ENCODE measurements around the gene FANK1. TPM values are rescaled to one million over a fixed set of nuclear protein-coding genes. Genes with fewer than 3 reads are reported as not detected.

FANK1 gene
- polyA plus RNA-seq, 1 donor from 2014 or later = 3.1 TPM

- H3K36me3 ChIP-seq (ENCODE audit: insufficient read depth, low read length) = no peaks in the 10 kb centered on the region
- no peaks in the 10 kb centered on the region for H4K20me1 ChIP-seq (ENCODE audit: insufficient read depth)
- H3K9me2 ChIP-seq (ENCODE audit: insufficient read depth, low read length) = no peaks in the 10 kb centered on the region
- no peak overlapping the region for H3K4me3 ChIP-seq (ENCODE audit: low read length)
- H3K9me3 ChIP-seq (ENCODE audit: low read length) = no peaks in the 10 kb centered on the region
- H3F3A ChIP-seq (ENCODE audit: insufficient read depth, low read length, poor library complexity, severe bottlenecking) = no peaks in the 10 kb centered on the region
- H3K27me3 ChIP-seq (ENCODE audit: insufficient read depth, low read depth, low read length) = no peaks in the 10 kb centered on the region
- TF ChIP-seq TAF1 (IDR thresholded peaks at IDR 0.05; ENCODE audit: low read depth) (no peak), RAD21 (conservative IDR thresholded peaks at IDR 0.05) (no peak), POLR2AphosphoS5 (IDR thresholded peaks at IDR 0.05) (no peak), EZH2 (IDR thresholded peaks at IDR 0.05; ENCODE audit: borderline replicate concordance, insufficient read depth, low read length, poor library complexity, severe bottlenecking) (no peak)
- H3K4me2 ChIP-seq (ENCODE audit: low read length) = no peak overlapping the region
- H3K27ac ChIP-seq (ENCODE audit: low read length) = no peak overlapping the region
- H3K79me2 ChIP-seq (replicated peaks; ENCODE audit: insufficient read depth, low read length) = no peaks in the 10 kb centered on the region
- no peak overlapping the region for H3K9ac ChIP-seq (ENCODE audit: low read length)
- no peak overlapping the region for H2AFZ ChIP-seq (ENCODE audit: low read depth, low read length)
Observed at GRCh38 chr10:126014309-126014708, 117.9 kb downstream of the FANK1 start.

DNA sequence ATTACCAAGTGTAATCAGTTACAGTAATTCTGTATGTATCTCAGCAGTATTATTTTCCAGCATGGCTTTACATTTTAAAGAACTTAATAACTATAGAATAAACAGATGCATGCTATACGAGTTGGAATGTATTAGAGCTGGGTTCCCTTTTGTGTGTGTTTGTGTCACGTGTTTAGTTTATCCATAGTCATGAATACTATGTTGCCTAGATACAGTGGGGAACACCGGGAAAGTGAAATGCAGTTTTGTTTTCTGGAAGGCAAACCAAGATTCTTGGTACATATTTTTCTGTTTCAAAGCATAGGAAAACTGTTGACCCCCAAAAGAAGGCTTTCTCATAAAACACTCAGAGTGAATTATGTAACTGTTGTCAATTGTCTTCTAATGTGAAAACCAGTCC is 119.0 kb downstream of the FANK1 start:
- no peaks in the 10 kb centered on the region for H3K79me2 ChIP-seq (replicated peaks; ENCODE audit: insufficient read depth, low read length)
- H3K9me3 ChIP-seq (ENCODE audit: low read length) = no peaks in the 10 kb centered on the region
- no peaks in the 10 kb centered on the region for H3F3A ChIP-seq (ENCODE audit: insufficient read depth, low read length, poor library complexity, severe bottlenecking)
- no peaks in the 10 kb centered on the region for H3K9me2 ChIP-seq (ENCODE audit: insufficient read depth, low read length)
- H3K36me3 ChIP-seq (ENCODE audit: insufficient read depth, low read length) = no peaks in the 10 kb centered on the region
- H4K20me1 ChIP-seq (ENCODE audit: insufficient read depth) = no peaks in the 10 kb centered on the region
- H3K9ac ChIP-seq (ENCODE audit: low read length) = no peak overlapping the region
- no peak overlapping the region for H3K27ac ChIP-seq (ENCODE audit: low read length)
- no peaks in the 10 kb centered on the region for H3K27me3 ChIP-seq (ENCODE audit: insufficient read depth, low read depth, low read length)
- no peak overlapping the region for H3K4me2 ChIP-seq (ENCODE audit: low read length)
- no peak overlapping the region for H2AFZ ChIP-seq (ENCODE audit: low read depth, low read length)
- TF ChIP-seq CTCF (IDR thresholded peaks at IDR 0.05; ENCODE audit: poor library complexity, severe bottlenecking) (no peak), POLR2AphosphoS5 (IDR thresholded peaks at IDR 0.05) (no peak), EP300 (conservative IDR thresholded peaks at IDR 0.05; ENCODE audit: poor library complexity, severe bottlenecking) (no peak), SMC3 (conservative IDR thresholded peaks at IDR 0.05; ENCODE audit: poor library complexity) (no peak), EZH2 (IDR thresholded peaks at IDR 0.05; ENCODE audit: borderline replicate concordance, insufficient read depth, low read length, poor library complexity, severe bottlenecking) (no peak), TAF1 (IDR thresholded peaks at IDR 0.05; ENCODE audit: low read depth) (no peak), MXI1 (conservative IDR thresholded peaks at IDR 0.05; ENCODE audit: poor library complexity, severe bottlenecking) (no peak), RAD21 (conservative IDR thresholded peaks at IDR 0.05) (no peak)
- TF ChIP-seq, protein P1, sequence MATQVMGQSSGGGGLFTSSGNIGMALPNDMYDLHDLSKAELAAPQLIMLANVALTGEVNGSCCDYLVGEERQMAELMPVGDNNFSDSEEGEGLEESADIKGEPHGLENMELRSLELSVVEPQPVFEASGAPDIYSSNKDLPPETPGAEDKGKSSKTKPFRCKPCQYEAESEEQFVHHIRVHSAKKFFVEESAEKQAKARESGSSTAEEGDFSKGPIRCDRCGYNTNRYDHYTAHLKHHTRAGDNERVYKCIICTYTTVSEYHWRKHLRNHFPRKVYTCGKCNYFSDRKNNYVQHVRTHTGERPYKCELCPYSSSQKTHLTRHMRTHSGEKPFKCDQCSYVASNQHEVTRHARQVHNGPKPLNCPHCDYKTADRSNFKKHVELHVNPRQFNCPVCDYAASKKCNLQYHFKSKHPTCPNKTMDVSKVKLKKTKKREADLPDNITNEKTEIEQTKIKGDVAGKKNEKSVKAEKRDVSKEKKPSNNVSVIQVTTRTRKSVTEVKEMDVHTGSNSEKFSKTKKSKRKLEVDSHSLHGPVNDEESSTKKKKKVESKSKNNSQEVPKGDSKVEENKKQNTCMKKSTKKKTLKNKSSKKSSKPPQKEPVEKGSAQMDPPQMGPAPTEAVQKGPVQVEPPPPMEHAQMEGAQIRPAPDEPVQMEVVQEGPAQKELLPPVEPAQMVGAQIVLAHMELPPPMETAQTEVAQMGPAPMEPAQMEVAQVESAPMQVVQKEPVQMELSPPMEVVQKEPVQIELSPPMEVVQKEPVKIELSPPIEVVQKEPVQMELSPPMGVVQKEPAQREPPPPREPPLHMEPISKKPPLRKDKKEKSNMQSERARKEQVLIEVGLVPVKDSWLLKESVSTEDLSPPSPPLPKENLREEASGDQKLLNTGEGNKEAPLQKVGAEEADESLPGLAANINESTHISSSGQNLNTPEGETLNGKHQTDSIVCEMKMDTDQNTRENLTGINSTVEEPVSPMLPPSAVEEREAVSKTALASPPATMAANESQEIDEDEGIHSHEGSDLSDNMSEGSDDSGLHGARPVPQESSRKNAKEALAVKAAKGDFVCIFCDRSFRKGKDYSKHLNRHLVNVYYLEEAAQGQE (IDR thresholded peaks at IDR 0.05; ENCODE audit: borderline replicate concordance) = no peak
- H3K4me3 ChIP-seq (ENCODE audit: low read length) = no peak overlapping the region

Measured in neural cell (in vitro differentiated cells).